EH (cell line): Measurements from ENCODE around the gene C5orf46.
"Not testable (repeated sequence)": the region's sequence is repeated elsewhere in the genome, so short reads cannot be mapped to it uniquely, and the experiment has no call there.

ENCODE experiments used
- DNase-seq: peaks from one replicate; pipeline ENCODE4 v3.0.0-alpha.2; 2015; ENCODE audit warnings: low read depth

Gene C5orf46

DNA sequence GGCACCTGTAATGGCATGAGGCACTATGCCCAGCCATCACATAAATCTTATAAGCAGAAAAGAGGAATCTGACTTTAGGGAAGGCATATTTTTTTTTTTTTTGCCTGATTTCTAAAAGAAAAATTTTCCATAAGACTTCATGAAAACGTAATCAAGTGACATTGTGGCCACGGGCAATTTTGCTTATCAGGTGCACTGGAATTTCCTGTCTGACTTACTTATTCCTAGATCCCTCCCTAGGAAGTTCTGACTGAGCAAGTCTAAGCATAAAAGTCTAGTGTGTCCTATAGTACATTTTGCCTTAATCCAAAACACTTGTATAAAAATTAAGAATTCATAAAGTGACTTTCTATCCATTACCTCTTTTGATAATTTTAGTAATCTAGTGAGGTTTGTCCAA, 12.5 kb downstream of the C5orf46 start:
- peak; percentile 19 for DNase-seq

DNA sequence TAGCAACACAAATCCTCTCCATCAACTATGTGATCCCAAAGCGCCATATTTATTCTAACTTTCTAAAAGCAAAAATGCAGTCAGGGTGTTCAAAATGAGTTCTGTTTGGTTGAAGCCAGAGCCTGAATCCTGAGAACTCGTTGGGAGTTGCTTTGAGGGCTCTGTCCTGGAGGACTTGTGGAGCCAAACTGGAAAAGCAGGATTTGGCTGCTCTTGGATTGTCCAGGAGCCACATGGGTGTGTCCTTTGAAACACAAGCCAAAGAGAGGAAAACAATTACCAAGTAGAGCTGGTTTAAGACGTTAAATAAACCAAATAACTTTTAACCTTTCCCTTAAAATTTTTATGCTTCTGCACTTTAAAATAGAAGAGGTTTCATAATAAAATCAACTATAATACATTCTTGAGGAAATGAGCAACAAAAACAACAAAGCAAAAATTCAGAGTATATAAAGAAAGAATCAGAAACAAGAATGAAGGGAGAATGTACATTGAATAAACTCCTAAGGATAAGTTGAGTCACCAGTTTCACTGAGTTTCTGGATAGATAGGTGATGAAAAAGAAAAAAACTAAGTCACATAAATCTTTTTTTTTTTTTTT, 13.5 kb downstream of the C5orf46 start:
- peak; percentile 53 for DNase-seq

DNA sequence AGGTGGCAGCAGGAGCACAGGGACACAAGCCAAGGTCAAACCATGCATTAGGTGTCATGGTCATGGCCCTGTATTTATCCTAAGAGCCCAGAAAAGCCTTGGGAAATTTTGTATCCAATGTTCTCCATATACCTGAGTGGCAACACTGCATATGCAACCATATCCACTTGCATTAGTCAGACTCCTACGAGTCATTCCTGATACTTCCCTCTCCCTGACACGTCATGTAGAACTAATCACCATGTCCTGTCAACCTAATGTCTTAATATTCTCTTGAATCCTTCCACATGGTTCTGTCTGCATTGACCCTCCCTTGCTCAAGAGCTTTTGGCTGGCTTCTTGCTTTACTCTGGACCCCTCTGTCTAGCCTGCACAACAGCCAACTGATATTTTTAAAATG, 18.4 kb downstream of the C5orf46 start:
- peak; percentile 28 for DNase-seq

DNA sequence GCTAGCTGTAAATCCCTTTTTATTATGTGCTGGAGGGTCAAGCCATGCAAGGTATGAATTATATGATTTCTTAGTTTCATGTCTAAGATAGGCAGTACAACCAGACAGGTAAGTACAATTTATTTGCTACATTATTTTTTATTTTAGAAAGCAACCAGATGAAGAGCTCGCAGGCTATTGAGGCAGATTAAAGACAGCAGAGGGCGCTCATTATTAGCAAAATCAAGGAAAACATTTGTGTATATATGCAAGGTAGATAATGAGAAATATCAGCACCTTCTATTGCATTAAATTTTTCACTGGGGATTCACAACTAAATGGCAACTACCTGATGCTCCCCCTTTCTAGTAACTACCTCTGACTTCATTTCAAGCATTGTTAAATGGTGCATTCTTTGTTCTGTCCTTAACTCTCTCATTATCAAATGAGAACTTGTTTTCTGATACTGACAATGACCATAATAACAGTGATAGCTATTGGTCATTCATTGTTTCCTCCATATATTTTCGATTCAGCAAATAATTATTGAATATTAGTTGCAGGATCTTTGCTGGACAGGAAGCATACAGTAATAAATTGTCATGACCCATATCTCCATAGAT, 19.2 kb downstream of the C5orf46 start:
- peak; percentile 19 for DNase-seq

DNA sequence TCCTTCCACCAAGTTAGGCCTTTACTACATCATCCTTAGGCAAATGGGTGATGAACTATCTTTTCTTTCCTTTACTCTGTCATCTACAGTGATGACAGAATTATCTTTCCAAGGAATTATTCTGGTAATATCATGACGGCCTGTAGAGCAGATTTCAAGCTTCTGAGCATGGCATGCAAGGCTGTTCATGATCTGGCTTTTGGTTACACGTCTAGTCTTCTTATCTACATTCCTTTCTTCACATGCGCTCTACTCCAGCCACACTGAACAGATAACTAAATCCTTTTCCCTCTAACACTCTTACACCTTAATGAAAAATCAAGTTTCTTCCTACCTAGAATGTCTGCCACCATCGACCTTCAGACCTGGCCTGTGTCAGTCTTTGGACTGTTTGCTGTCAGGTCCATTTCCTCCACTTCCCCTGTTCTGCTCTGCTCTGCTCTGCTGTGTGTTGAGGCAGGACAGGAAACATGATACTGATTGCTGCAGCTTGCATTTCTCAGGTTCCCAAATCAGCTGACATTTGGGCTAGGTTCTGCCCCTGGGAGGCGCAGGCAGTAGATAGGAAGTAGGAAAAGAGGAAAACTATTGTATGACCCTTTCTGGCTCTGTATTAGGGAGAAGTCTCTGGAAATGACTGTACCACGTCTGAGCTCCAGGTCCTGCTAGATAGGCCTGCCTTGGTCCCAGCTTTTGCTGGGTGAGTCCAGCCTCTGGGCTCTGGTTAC, 23.6 kb downstream of the C5orf46 start:
- no peak for DNase-seq

DNA sequence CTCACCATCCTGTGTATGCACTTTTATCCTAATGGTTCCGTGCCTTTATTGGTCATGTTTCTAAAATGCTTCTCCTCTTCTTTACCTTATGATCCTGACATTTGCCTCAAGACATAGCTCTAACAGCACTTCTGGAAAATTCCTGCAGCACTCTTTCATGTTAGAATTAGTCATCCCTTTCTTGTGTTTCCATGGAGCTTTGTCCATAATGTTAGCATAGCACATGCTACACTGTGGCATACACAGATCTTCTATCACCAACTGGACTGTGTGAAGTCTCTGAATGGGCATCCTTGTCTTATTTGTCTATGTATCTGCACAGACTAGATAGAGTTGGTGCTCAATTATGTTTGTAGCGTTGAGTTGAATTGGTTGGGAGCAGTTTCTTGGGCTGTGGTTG, 25.9 kb downstream of the C5orf46 start:
- DNase-seq, result no peak

DNA sequence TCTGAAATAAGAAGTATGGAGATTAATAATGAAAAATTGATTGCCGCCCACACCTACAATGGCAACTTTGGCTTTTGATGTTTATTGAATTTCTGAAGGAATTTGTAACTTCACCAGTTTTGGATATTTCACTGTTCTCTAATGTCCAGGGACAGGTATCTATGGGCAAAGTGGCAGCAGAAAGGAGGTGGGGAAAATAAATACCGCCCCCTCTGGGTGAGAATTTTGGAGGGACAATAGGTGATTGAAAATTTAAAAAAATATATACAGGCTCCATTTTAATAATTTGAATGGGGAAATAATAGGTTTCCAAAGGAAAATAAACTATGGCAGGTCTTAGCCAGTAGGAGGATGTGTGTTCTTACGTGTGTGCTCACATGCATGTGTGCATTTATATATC, 26.6 kb downstream of the C5orf46 start:
- no peak for DNase-seq

DNA sequence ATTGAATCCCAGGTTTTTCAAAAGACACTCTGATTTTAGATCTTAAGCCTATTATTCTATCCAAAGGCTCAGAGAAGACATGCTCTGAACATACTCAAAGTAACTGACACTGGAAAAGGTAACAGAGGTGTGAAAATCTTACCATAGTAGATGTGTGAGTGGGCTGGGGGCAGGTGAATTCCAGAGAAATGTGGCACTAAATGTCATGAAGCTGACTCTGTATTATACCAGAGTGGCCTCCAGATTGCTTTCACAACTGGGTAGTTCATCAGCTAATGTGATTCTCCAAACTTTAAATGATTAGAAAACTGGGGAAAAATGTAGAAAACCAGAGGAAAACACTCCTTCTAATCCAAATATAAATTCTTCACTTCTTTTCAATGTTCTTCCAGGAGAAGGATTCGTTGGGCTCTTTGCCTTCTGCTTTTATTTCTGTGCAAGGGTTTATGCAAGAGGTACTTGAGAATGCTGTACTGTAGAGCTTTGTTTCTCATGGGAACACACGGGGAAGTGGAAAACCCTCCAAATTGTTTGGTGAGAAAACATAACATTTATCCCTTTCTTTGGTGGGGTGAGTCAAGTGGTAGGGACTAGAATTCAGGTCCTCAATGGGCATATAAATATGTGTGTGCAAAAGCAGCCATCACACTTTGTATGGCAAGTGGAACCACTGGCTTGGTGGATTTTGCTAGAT, 28.1 kb downstream of the C5orf46 start, which contains the start of gene SCGB3A2:
Gene SCGB3A2, plus strand, starts transcription at position 646 of the 694 bp plus-strand sequence. CDS start 93 bp downstream, outside the sequence.
- DNase-seq, result no peak

DNA sequence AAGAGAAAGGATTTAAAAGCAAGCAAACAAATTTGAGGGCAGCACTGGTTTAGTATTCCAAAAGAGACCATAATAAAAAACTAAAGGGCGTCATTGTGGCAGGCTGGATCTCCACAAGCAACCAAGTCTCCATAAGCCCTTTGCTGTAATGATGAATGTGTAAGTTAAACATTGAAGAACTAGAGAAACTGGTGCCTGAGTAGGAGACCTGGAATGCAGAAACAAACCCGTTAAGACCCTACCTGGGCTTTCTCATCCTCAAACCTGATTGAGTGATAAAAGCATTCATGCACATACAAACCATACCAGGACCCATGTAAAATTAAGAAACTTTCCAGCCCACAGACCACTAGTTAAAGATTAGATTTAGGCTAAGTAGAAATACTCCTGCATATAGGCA, 29.7 kb downstream of the C5orf46 start:
- no peak for DNase-seq

DNA sequence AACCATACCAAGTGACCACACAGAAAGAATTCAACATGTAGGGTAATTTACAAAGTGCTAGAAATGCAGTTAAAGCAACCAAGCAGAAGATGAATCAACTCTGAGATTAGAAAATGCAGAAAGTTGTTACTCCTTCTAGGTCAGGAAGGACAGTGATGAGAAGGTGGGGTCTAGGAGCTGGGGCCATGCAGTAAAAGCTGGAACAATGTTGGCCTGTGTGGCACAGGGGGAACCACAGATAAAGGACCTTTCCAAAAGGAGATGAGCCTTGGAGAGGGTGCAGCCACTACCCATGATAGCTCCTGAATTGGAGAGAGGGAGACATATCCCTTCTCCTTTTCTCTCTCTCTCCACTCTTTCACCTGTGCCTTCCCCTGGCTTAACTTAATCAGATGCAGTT, 30.2 kb downstream of the C5orf46 start:
- no peak for DNase-seq

DNA sequence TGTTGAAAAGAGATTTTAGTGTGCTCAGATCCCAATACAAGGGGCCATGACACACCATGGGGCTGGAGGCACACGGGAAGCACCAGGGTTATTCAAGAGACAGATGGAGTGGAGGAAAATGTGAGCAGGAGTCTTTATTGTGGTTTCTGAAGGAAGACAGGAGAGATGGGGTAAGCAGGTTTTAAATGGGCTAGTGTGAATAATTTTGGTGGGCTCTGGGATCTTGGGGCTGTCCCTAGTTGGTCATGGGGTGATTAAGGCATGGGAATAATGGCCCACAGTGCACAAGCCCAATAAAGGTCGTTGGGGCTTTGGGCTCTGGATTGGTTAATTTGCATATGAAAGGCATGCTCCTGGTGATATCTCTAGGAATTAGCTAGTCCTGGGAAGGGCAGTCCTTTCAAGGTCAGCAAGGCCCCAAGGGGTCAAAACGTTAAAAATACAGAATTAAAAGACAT, 31.4 kb downstream of the C5orf46 start:
- DNase-seq, result no peak

DNA sequence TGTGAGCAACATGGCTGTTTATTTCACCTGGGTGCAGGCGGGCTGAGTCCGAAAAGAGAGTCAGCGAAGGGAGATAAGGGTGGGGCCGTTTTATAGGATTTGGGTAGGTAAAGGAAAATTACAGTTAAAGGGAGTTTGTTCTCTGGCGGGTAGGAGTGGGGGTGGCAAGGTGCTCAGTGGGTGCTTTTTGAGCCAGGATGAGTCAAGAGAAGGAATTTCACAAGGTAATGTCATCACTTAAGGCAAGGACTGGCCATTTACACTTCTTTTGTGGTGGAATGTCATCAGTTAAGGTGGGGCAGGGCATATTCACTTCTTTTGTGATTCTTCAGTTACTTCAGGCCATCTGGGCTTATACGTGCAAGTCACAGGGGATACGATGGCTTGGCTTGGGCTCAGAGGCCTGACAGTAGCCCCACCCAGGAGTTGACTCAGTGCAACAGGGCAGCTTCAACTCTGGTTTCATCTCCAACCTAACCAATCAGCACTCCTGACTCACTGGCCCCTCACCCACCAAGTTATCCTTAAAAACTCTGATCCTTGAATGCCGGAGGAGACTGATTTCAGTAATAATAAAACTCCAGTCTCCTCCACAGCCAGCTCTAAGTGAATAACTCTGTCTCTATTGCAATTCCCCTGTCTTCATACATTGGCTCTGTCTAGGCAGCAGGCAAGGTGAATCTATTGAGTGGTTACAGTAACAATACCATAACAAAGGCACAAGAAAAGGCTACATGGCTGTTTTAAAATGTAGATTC, 32.0 kb downstream of the C5orf46 start:
- DNase-seq, result not testable (repeated sequence)

DNA sequence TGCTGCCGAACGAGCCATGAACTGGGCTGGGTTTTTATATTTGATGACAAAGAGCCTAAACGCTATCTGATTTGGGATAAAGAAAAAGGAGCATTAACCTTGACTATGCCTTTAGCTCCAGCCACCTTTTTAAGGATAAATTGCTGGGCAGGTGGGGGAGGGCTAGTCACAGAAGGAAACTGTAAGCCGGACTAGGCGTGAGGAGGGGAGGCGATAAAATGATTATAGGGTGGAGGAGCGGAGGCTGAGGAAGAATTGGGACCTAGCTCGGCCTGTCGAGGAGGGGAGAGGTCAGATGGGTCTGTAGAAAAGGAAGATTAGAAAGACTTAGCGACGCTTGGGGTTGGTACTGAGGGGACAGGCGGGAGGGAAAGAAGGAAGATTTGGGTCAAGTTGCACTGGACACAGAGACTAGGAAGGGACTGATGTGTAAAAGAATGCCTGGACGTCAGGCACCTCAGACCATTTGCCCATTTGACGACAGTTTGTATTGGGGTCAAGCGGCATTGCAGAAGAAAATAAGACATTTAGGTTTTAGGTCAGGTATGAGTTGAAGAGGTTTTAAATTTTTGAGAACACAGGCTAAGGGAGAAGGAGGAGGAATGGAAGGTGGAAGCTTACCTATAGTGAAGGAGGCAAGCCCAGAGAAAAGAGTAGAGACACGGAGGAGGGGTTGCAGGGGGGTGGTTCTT, 33.4 kb downstream of the C5orf46 start:
- not testable (repeated sequence) for DNase-seq

DNA sequence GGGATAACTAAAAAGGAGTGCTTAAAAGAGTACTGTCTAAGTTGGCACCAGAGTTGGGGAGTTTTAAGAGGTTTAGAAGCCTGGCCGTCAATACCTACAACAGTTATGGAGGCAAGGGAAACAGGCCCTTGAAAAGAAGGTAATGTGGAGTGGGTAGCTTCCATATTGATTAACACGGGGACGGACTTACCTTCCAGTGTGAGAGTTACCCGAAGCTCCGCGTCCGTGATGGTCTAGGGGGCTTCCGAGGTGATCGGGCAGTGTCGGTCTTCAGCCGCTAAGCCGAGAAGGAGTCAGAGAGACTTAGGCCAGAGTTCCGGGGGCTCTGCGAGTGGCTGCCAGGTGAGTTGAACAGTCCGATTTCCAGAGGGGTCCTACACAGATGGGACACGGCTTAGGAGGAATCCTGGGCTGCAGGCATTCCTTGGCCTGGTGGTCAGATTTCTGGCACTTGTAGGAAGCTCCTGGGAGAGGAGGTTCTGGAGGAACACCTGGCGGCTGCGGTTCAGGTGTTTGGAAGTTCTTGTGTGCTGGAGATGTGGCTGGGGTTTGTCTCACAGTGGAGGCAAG, 34.3 kb downstream of the C5orf46 start:
- DNase-seq, result not testable (repeated sequence)

DNA sequence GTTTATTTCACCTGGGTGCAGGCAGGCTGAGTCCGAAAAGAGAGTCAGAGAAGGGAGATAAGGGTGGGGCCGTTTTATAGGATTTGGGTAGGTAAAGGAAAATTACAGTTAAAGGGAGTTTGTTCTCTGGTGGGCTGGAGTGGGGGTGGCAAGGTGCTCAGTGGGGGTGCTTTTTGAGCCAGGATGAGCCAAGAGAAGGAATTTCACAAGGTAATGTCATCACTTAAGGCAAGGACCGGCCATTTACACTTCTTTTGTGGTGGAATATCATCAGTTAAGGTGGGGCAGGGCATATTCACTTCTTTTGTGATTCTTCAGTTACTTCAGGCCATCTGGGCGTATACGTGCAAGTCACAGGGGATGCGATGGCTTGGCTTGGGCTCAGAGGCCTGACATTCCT, 36.4 kb downstream of the C5orf46 start:
- not testable (repeated sequence) for DNase-seq

DNA sequence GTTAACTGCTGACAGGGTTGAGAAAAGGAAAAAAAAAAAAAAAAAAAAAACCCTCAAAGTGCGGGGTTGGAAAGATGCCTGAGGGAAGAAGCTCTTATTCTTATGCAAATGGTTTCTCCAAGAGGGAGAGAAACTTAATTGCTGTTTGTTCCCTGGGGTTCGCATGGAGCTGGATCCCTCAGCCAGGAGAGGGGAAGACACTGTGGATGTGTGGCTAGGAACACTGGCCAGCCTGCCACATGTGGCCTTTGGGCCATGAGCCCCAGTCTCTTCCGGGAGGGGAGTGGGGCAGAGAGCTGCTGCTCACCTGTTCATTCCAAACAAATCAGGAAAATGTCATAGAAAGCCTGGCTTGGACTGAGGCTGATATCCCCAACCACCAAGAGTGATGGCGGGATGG, 37.2 kb downstream of the C5orf46 start:
- DNase-seq, result no peak

DNA sequence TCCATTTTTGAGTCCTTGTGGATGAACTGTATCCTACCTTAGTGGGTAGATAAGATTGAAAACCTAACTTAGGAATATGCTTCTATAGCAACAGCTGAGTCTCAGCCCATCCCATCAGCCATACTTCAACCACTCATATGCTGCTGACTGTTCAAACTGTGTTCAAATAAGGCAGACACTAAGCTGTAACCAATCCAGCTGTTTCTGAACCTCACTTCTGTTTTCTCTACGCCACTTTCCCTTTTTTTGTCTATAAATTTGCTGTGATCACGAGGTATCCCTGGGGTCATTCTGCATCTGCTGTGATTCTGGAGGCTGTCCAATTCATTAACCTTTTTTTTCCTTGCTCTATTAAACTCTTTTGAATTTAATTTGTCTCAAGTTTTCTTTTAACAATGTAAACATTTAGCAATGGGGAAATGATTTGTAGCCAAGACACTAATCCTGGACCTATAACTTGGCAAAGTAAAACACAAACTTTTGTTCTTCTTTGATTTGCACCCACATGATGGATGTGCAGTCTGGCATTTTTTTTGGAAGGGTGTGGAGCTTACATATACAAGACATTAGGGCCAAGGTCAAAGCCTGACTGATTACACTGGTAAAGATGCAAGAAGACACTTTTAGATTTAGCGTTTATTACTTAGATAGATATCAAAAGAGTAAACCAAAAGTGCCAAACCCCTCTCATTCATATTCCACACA, 42.7 kb downstream of the C5orf46 start:
- DNase-seq, result no peak

DNA sequence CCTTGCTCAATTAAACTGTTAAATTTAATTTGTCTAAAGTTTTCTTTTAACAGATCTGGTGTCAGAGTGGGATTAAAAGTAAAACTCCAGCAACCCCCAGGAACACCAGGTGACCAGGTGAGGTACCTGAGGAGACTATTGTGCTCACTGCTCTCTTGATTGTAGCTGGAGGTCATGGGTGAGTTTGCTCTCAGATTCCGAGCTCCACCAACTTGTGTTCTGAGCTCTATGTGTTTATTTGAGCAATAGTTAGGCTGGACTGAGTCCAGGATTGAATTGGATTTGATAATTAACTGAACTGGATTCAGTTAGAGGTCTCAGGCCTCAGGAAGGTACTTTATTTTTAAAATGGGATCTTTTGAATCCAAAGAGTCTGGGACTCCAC, 45.7 kb downstream of the C5orf46 start:
- DNase-seq, result no peak

DNA sequence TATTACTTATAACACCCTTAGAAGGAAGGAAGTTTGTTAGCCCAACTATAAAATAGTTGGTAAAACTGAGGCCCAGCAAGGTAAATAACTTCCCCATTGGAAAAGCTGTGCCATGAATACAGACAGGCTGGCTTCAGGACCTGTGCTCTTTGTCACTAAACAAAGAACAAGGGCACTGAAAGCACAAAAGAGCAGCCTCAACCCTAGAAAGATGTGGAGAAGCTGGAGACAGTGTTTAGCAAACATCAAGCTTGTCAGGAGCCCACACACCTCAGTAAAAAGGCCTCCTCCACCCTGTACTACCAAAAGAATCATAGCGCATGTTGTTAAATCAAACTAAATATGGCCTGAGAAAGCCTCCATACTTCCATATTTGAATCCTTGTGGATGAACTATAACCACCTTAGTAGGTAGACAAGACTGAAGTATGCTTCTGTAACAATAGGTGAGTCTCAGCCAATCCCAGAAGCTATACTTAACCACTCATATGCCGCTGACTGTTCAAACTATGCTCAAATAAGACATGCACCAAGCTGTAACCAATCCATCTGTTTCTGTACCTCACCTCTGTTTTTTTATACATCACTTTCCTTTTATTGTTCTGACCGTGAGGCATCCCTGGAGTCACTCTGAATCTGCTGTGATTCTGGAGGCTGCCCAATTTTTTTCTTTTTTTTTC, 46.2 kb downstream of the C5orf46 start:
- DNase-seq, result no peak

DNA sequence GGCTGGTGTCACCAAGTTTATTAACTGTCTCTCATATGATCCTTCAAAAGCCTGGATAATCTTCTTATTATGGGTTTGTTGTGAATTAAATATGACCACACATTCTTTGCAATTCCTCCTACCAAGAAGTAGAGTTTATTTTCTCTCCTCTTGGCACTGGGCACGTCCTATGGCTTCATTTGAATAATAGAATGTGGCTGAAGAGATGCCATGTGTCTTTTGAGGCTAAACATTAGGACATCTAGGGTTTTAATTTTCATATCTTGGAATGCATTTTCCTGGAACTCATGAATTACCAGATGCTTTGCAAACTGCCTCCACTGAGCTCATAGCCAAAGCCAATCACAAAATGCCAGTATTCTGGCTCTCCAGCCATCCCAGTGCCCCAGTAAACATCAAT, 47.8 kb downstream of the C5orf46 start:
- no peak for DNase-seq
